WTC11 (cell line): ENCODE measurements around the gene NFIX. TPM values are rescaled to one million over a fixed set of nuclear protein-coding genes. Genes with fewer than 3 reads are reported as not detected.

Source experiments
- ATAC-seq: fragments of 200-7000 bp; cut with Tn5 transposase; 2 replicates; pipeline ENCODE4 v1.10.0; 2021; ENCODE audit warnings: mild to moderate bottlenecking, moderate library complexity
- CTCF ChIA-PET: fragments of 300-600 bp; sonication (Branson Sonifier 250); formaldehyde crosslinking; loops from one replicate; lab custom pipeline; 2021; ENCODE audit warnings: antibody characterized with exemption; lab: Charles Lee
- POLR2A ChIA-PET: fragments of 350-600 bp; sonication (Branson Sonifier 250); formaldehyde crosslinking; loops from one replicate; lab custom pipeline; 2021; ENCODE audit warnings: antibody characterized with exemption; lab: Charles Lee
- DNase-seq: peaks from one replicate; pipeline ENCODE4 v3.0.0; 2021; ENCODE audit warnings: low spot score
- H3K27ac Mint-ChIP-seq: 2 replicates; pipeline ENCODE4 v1.8.0; 2021; ENCODE audit warnings: mixed read lengths
- H3K27me3 Mint-ChIP-seq: 2 replicates; pipeline ENCODE4 v1.8.0; 2021; ENCODE audit warnings: low read depth, mild to moderate bottlenecking, moderate library complexity, mixed read lengths
- H3K36me3 Mint-ChIP-seq: 2 replicates; pipeline ENCODE4 v1.8.0; 2021; ENCODE audit warnings: mixed read lengths
- H3K4me1 Mint-ChIP-seq: 2 replicates; pipeline ENCODE4 v1.8.0; 2022; ENCODE audit warnings: mixed read lengths
- H3K4me3 Mint-ChIP-seq: 2 replicates; pipeline ENCODE4 v1.8.0; 2021; ENCODE audit warnings: mild to moderate bottlenecking, moderate library complexity, mixed read lengths
- H3K9me3 Mint-ChIP-seq: 2 replicates; pipeline ENCODE4 v1.8.0; 2021; ENCODE audit warnings: mixed read lengths
- ATF6 ChIP-seq: sonication (generic); formaldehyde crosslinking; IDR thresholded peaks from 2 replicates; pipeline ENCODE4 v1.8.1; 2023; ENCODE audit warnings: mild to moderate bottlenecking, missing genetic modification reagents
- CBFB ChIP-seq: sonication (generic); formaldehyde crosslinking; IDR thresholded peaks from 2 replicates; pipeline ENCODE4 v1.8.1; 2022; ENCODE audit warnings: mild to moderate bottlenecking, low read depth, missing genetic modification reagents
- CREM ChIP-seq: sonication (generic); formaldehyde crosslinking; IDR thresholded peaks from 2 replicates; pipeline ENCODE4 v1.8.1; 2022; ENCODE audit warnings: mild to moderate bottlenecking, missing genetic modification reagents, moderate library complexity
- E2F1 ChIP-seq: sonication (generic); formaldehyde crosslinking; IDR thresholded peaks from 2 replicates; pipeline ENCODE4 v1.8.0; 2022; ENCODE audit warnings: mild to moderate bottlenecking, missing genetic modification reagents
- E2F4 ChIP-seq: sonication (generic); formaldehyde crosslinking; IDR thresholded peaks from 2 replicates; pipeline ENCODE4 v1.8.1; 2022; ENCODE audit warnings: low read depth, mild to moderate bottlenecking, moderate library complexity, missing genetic modification reagents, borderline replicate concordance
- E2F5 ChIP-seq: sonication (generic); formaldehyde crosslinking; IDR thresholded peaks from 2 replicates; pipeline ENCODE4 v1.8.1; 2022; ENCODE audit warnings: mild to moderate bottlenecking, moderate library complexity, missing genetic modification reagents
- IRF2 ChIP-seq: sonication (generic); formaldehyde crosslinking; IDR thresholded peaks from 2 replicates; pipeline ENCODE4 v1.8.0; 2022; ENCODE audit warnings: low read depth, missing genetic modification reagents, borderline replicate concordance
- JUN ChIP-seq: sonication (generic); formaldehyde crosslinking; IDR thresholded peaks from 2 replicates; pipeline ENCODE4 v1.8.0; 2023; ENCODE audit warnings: mild to moderate bottlenecking, missing genetic modification reagents
- MAX ChIP-seq: sonication (generic); formaldehyde crosslinking; IDR thresholded peaks from 2 replicates; pipeline ENCODE4 v1.8.0; 2022; ENCODE audit warnings: mild to moderate bottlenecking, missing genetic modification reagents
- MYBL2 ChIP-seq: sonication (generic); formaldehyde crosslinking; IDR thresholded peaks from 2 replicates; pipeline ENCODE4 v1.8.1; 2023; ENCODE audit warnings: mild to moderate bottlenecking, moderate library complexity, missing genetic modification reagents
- NFATC4 ChIP-seq: fragments of 250-450 bp; sonication (Bioruptor Pico); IDR thresholded peaks from 2 replicates; pipeline ENCODE4 v1.9.0; 2021; ENCODE audit warnings: mild to moderate bottlenecking
- NR1H2 ChIP-seq: sonication (generic); formaldehyde crosslinking; IDR thresholded peaks from 2 replicates; pipeline ENCODE4 v1.9.0; 2021; ENCODE audit warnings: mild to moderate bottlenecking, moderate library complexity, missing genetic modification reagents
- PREB ChIP-seq: sonication (generic); formaldehyde crosslinking; IDR thresholded peaks from 2 replicates; pipeline ENCODE4 v1.8.1; 2022; ENCODE audit warnings: mild to moderate bottlenecking, missing genetic modification reagents, moderate library complexity, borderline replicate concordance
- USF1 ChIP-seq: sonication (generic); formaldehyde crosslinking; IDR thresholded peaks from 2 replicates; pipeline ENCODE4 v1.8.0; 2022; ENCODE audit warnings: mild to moderate bottlenecking, missing genetic modification reagents
- ZBTB43 ChIP-seq: sonication (generic); formaldehyde crosslinking; IDR thresholded peaks from 2 replicates; pipeline ENCODE4 v1.8.1; 2023; ENCODE audit warnings: mild to moderate bottlenecking, missing genetic modification reagents
- ZMAT4 ChIP-seq: fragments of 250-450 bp; sonication (Bioruptor Pico); IDR thresholded peaks from 2 replicates; pipeline ENCODE4 v1.9.0; 2021; ENCODE audit warnings: mild to moderate bottlenecking
- ZNF281 ChIP-seq: sonication (generic); formaldehyde crosslinking; IDR thresholded peaks from 2 replicates; pipeline ENCODE4 v1.8.0; 2023; ENCODE audit warnings: mild to moderate bottlenecking, missing genetic modification reagents
- ZNF317 ChIP-seq: sonication (generic); formaldehyde crosslinking; IDR thresholded peaks from 2 replicates; pipeline ENCODE4 v1.8.1; 2023; ENCODE audit warnings: low read depth, mild to moderate bottlenecking, moderate library complexity, missing genetic modification reagents, borderline replicate concordance
- ZNF671 ChIP-seq: fragments of 250-450 bp; sonication (Bioruptor Pico); IDR thresholded peaks from 2 replicates; pipeline ENCODE4 v1.8.0; 2021; ENCODE audit warnings: mild to moderate bottlenecking
- ZSCAN18 ChIP-seq: fragments of 250-450 bp; sonication (Bioruptor Pico); IDR thresholded peaks from 2 replicates; pipeline ENCODE4 v2.1.2; 2022; ENCODE audit warnings: mild to moderate bottlenecking, moderate library complexity
- total RNA-seq: library from RNA; stranded (reverse); gene quantifications from 3 replicates; pipeline ENCODE4 v1.2.3, GENCODE V29; 2021

Gene NFIX
- total RNA-seq, 1 experiment from 2014 or later, result 1.4 TPM

- TF ChIP-seq PREB, result no peak
- no peak for TF ChIP-seq IRF2 (CRISPR knock-in tag)
- 0 out of 2 replicates have a peak, but pooled peaks have one; percentile 21 for TF ChIP-seq MYBL2 (CRISPR knock-in tag)
- TF ChIP-seq, all 79 proteins: peak for 8
These were observed 123.3 kb downstream of the NFIX start (continued) for GRCh38 chr19:13118424-13119193.

- ChIA-PET POLR2A (interaction anchor here (2.6 to 3.3 kb wide), 2 partner anchors 31 to 33 kb away, joined by 19 to 30 read pairs; partner anchors contain the start of genes IER2 and STX10), CTCF (interaction anchor here (0.5 to 3.7 kb wide), 8 partner anchors 9 to 76 kb away, joined by 3 to 16 read pairs (median 8); partner anchors contain the start of genes IER2 and STX10)
- peak overlapping the region; percentile 77 for H3K4me3 Mint-ChIP-seq
- peaks cover 60% of the 10 kb centered on the region for H3K4me1 Mint-ChIP-seq
- peak overlapping the region; percentile 92 for H3K27ac Mint-ChIP-seq
- H3K27me3 Mint-ChIP-seq, result no peaks in the 10 kb centered on the region; the same call in 1 of the 2 replicates
- no peaks in the 10 kb centered on the region for H3K9me3 Mint-ChIP-seq
- H3K36me3 Mint-ChIP-seq, result peaks cover 7% of the 10 kb centered on the region; the same call in 1 of the 2 replicates
- no peak for DNase-seq
- TF ChIP-seq ZMAT4 (CRISPR knock-in tag) (no peak), ZBTB43 (CRISPR knock-in tag) (no peak), ATF6 (CRISPR knock-in tag) (no peak), ZNF317 (CRISPR knock-in tag) (no peak), CREM (CRISPR knock-in tag) (no peak), JUN (no peak), E2F1 (CRISPR knock-in tag) (no peak), ZNF671 (CRISPR knock-in tag) (no peak), ZSCAN18 (CRISPR knock-in tag) (no peak), E2F5 (CRISPR knock-in tag) (no peak), ZNF281 (CRISPR knock-in tag) (no peak), NR1H2 (no peak), E2F4 (CRISPR knock-in tag) (no peak), CBFB (CRISPR knock-in tag) (no peak), NFATC4 (CRISPR knock-in tag) (no peak), MAX (CRISPR knock-in tag) (no peak), USF1 (CRISPR knock-in tag) (no peak)
- no peak for ATAC-seq
These were observed 124.4 kb downstream of the NFIX start for GRCh38 chr19:13119627-13120026.
